G401 (cell line): ENCODE measurements around the gene ITIH2. TPM values are rescaled to one million over a fixed set of nuclear protein-coding genes. Genes with fewer than 3 reads are reported as not detected.
A peak's percentile ranks its signal among the peaks of the same experiment; 100 is the strongest.
"Not testable (repeated sequence)": the region's sequence is repeated elsewhere in the genome, so short reads cannot be mapped to it uniquely, and the experiment has no call there.

Source experiments
- DNase-seq: peaks from one replicate; pipeline ENCODE4 v3.0.0-alpha.2; 2015; ENCODE audit warnings: low spot score
- in situ Hi-C: cut with HindIII; loops from 2 replicates; pipeline ENCODE4 v1.10.0; 2016; ENCODE audit warnings: low sequenced_read_pairs, mixed read lengths
- total RNA-seq: library from RNA; depleted of rRNA; stranded (reverse); fragments of >200 nt; shearing (Covaris generic); gene quantifications from 2 replicates; pipeline ENCODE4 v1.2.3, GENCODE V29; 2014; rRNA removed

Gene ITIH2, protein sequence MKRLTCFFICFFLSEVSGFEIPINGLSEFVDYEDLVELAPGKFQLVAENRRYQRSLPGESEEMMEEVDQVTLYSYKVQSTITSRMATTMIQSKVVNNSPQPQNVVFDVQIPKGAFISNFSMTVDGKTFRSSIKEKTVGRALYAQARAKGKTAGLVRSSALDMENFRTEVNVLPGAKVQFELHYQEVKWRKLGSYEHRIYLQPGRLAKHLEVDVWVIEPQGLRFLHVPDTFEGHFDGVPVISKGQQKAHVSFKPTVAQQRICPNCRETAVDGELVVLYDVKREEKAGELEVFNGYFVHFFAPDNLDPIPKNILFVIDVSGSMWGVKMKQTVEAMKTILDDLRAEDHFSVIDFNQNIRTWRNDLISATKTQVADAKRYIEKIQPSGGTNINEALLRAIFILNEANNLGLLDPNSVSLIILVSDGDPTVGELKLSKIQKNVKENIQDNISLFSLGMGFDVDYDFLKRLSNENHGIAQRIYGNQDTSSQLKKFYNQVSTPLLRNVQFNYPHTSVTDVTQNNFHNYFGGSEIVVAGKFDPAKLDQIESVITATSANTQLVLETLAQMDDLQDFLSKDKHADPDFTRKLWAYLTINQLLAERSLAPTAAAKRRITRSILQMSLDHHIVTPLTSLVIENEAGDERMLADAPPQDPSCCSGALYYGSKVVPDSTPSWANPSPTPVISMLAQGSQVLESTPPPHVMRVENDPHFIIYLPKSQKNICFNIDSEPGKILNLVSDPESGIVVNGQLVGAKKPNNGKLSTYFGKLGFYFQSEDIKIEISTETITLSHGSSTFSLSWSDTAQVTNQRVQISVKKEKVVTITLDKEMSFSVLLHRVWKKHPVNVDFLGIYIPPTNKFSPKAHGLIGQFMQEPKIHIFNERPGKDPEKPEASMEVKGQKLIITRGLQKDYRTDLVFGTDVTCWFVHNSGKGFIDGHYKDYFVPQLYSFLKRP
- total RNA-seq, result not detected in 2 replicates

DNA sequence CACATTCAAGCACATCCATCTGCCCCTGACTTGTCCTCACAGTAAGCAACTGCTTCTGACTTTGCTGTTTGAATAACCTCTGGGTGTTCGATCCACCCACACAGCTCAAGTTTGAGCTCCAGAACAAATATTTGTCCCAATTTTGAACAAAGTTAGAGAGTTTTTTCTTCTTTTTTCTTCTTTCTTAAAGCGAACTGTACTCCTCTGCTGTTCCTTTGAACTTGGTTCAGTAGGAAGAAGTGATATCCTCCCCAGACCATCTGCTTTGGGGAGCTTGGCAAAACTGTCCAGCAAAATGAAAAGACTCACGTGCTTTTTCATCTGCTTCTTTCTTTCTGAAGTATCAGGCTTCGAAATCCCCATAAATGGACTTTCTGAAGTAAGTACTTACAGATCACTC lies at the start of gene ITIH2:
Gene ITIH2 (plus strand): TSS at position 177 of the 400 bp plus-strand sequence. CDS start 119 bp downstream, at position 296.
- DNase-seq, result no peak
- in situ Hi-C loops, result no loop called here

GRCh38 chr10:7657079-7657478 lies 46.0 kb upstream of the ITIH2 start:
- in situ Hi-C loops, DNase-seq: not testable (repeated sequence)

- in situ Hi-C loops, result no loop called here
- no peak for DNase-seq
Observed at GRCh38 chr10:7657552-7657951, 45.6 kb upstream of the ITIH2 start.

GRCh38 chr10:7659560-7659959 lies 43.6 kb upstream of the ITIH2 start:
- in situ Hi-C loops, result no loop called here
- DNase-seq, result no peak

- DNase-seq, result no peak
- in situ Hi-C loops, result no loop called here
Observed at GRCh38 chr10:7662522-7662921, 40.6 kb upstream of the ITIH2 start.

- DNase-seq, result no peak
- in situ Hi-C loops, result no loop called here
Observed at GRCh38 chr10:7664707-7665106, 38.4 kb upstream of the ITIH2 start.

DNA sequence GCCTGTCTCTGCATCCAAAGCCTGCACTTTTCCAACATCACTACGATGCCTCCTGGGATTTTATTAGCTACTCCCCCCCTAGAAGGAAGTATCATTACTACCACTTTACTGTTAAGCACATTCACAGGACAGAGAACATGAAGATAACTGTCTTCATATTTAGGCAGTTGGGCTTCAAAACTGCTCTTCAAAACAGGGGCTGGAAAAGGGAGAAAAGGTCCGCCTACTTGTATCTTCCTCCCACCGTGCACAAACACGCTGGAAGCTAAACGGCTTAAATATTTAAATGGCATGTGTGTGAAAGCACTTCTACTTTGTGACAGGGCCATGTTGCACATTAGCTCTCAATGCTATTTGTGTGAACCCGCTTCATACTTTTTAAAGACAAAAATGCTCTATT lies 37.3 kb upstream of the ITIH2 start:
- no peak for DNase-seq
- in situ Hi-C loops, result no loop called here

DNA sequence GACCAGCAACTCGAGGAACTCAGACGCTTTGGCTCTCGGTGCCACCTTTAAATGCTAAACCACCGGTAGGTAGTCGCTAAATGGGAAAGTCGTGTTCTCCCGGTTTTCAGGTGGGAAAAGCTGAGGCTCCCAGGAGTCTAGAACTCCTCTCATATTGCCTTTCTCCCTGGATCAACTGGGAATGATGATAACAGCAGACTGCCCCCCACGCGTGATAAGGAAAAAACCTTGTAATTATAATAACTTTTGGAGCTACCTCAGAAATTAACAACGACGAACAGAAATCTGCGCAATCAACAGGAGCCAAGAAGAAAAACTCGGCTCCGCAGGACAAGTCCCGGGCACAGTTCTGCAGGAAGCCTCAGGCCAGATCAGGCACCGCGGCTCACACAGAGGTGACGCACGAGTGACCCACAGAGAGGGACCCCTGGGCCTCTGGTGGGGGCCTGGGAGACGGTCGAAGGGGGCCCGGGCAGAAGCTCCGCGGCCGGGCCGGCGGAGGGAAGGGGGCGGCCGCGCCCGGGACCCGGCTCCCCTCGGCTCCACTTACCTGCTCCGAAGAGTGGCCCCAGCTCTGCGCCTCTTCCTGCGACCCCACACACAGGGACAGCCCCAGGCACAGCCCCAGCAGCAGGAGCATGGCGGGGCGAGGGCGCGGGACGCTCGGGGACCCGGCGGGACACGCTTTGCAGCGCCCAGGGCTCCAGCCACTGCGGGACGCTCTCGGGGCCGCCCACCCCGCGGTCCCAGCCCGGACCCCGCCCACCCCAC lies 36.7 kb upstream of the ITIH2 start, which contains the start of gene ITIH5:
Gene ITIH5 (minus strand): TSS at position 714 of the 771 bp plus-strand sequence. CDS start 74 bp downstream, at position 640.
- in situ Hi-C loops, result no loop called here

DNA sequence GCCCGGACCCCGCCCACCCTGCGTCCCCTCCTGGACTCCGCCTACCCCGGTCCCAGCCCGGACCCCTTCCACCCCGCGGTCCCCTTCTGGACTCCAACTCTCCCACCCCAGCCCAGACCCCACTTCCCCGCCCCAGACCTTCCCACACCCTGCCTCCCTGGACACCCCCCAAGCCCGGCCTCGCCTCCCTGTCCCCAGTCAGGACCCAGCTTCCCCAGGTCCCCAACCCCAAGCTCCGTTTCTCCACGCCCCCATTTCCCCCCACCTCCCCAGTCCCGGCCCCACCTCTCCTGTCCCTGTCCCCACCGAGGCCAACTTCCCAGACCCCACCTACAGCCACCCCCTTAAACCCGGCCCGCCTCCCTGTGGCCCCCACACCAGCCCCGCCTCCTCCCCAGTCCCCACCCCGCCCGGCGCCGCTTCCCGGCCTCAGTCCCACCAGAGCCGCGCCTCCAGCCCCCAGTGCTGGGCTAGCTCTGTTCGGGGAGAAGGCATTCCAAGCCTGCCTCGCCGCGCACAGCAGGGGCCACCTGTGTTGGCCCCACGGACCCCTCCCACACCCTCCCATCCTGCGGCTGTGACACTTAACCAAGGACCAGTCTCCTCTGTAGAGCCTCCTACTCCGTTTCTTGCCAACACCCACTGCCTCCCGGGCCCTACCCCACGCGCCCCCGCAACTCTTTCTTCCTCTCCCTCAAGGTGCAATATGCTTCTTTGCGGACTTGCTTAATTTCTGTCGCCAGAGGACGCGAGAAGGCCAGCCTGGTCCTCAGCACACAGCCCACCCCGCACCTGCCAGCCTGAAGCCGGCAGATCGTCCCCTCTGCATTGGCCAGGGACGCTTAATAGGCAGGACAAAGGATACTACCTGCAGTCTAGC lies 35.6 kb upstream of the ITIH2 start:
- in situ Hi-C loops, result no loop called here
- DNase-seq, result no peak

More for the DNA sequence above, 36.7 kb upstream of the ITIH2 start, which contains the start of gene ITIH5:
- DNase-seq, result no peak

GRCh38 chr10:7670157-7670556 lies 33.0 kb upstream of the ITIH2 start:
- in situ Hi-C loops, result no loop called here
- DNase-seq, result no peak

GRCh38 chr10:7672341-7673134 lies 30.6 kb upstream of the ITIH2 start:
- in situ Hi-C loops, result no loop called here
- no peak for DNase-seq

DNA sequence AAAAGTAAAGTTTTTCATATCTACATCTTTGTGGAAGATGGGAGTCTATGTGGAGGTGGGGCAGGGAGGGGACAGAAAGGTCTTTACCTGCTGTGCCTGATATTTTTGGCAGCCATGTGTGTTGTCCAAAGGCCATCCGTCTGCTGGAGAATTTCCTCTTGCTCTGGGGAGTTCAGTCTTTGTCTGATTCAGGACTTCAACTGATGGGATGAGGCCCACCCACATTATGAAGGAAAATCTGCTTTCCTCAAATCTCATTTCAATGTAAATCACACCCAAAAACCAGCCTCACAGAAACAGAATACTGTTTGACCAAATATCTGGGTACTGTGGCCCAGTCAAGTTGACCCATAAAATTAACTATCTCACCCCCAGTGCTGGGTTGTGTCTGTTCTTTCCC lies 23.9 kb upstream of the ITIH2 start:
- no peak for DNase-seq
- in situ Hi-C loops, result no loop called here

DNA sequence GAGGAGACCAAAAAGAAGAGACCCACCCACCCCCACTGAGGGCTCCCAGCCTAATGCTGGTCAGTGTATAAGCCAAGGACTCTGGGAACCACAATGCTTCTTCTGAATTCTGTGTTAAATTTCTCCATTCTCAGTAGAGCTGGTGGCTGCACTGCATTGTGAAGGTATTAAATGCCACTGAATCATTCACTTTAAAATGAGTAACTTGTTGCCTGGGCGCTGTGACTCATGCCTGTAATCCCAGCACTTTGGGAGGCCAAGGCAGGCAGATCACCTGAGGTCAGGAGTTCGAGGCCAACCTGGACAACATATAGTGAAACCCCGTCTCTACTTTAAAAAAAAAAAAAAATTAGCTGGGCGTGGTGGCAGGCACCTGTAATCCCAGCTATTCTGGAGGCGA lies 23.0 kb upstream of the ITIH2 start:
- in situ Hi-C loops, result not testable (repeated sequence)

GRCh38 chr10:7686351-7687171 lies 16.6 kb upstream of the ITIH2 start:
- DNase-seq, result no peak
- in situ Hi-C loops, result no loop called here

More for the DNA sequence above, 23.0 kb upstream of the ITIH2 start:
- not testable (repeated sequence) for DNase-seq

- in situ Hi-C loops, result no loop called here
- DNase-seq, result peak; percentile 92
Observed at GRCh38 chr10:7687228-7687907, 15.7 kb upstream of the ITIH2 start.

DNA sequence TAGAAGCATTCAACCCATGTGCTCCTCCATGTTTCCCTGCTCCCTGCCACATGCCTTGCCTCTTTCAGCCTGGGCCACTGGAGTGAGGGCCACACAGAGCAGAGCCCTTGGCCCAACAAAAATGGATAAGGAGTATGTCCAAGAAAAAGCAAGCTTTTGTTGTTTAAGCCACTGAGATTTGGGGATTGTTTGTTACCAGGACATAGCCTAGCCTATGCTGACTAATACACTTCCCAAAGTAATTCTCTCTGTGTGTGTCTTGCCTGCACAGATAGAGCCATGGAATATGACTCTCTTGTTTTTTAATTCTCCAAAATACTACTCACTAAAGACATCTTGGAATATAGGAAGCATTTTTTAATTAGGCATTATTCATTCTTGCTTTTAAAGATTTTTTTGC lies 13.5 kb upstream of the ITIH2 start:
- DNase-seq, result no peak
- in situ Hi-C loops, result no loop called here
